ENCODE results near the gene CHKA.

Gene CHKA

DNA sequence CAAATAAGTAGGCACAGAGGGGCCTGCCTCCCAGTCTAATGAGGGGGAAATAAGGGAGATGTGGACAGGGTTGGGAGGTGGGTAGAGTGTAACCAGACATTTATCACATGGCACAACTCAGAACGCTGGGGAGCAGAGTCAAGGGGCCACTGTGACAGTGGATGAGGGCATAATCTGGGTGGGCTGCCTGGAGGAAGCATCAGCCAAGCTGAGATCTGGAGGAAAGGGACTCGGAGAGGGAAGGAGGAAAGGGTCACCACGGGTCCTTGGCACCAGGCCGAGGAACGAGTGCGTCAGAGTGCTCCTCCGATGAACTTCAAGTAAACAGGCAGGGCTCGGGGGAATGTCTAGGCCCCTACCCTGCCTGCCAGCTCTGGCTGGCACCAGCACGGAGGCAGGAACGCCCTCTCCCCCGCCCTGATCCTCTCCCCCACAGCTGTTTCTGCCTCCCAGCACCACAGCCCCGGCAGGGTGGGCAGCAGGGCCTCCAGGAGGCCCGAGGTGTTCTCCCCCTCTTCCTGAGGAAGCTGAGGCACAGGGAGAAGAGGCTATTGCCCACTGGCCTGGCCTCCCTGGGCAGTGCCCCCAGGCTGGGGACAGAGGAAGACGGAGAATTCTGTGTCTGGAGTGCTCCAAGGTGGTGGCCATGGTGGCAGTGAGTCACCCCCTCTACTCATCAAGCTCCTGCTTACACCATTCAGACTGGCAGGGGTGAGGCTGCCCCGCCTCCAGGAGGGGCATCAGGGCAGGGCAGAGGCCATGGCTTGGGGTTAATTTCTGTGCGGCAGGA, 106.8 kb downstream of the CHKA start:
- TF ChIP-seq, protein P1, sequence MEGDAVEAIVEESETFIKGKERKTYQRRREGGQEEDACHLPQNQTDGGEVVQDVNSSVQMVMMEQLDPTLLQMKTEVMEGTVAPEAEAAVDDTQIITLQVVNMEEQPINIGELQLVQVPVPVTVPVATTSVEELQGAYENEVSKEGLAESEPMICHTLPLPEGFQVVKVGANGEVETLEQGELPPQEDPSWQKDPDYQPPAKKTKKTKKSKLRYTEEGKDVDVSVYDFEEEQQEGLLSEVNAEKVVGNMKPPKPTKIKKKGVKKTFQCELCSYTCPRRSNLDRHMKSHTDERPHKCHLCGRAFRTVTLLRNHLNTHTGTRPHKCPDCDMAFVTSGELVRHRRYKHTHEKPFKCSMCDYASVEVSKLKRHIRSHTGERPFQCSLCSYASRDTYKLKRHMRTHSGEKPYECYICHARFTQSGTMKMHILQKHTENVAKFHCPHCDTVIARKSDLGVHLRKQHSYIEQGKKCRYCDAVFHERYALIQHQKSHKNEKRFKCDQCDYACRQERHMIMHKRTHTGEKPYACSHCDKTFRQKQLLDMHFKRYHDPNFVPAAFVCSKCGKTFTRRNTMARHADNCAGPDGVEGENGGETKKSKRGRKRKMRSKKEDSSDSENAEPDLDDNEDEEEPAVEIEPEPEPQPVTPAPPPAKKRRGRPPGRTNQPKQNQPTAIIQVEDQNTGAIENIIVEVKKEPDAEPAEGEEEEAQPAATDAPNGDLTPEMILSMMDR (IDR thresholded peaks at IDR 0.05; ENCODE audit: borderline replicate concordance, control extremely low read depth, extremely low read depth, insufficient read depth, missing control alignments), result no peak
- in situ Hi-C loops (cut with MboI; ENCODE audit: low sequenced_read_pairs, unreplicated experiment), result no loop called here
- DNase-seq (ENCODE audit: low spot score), result no peak

DNA sequence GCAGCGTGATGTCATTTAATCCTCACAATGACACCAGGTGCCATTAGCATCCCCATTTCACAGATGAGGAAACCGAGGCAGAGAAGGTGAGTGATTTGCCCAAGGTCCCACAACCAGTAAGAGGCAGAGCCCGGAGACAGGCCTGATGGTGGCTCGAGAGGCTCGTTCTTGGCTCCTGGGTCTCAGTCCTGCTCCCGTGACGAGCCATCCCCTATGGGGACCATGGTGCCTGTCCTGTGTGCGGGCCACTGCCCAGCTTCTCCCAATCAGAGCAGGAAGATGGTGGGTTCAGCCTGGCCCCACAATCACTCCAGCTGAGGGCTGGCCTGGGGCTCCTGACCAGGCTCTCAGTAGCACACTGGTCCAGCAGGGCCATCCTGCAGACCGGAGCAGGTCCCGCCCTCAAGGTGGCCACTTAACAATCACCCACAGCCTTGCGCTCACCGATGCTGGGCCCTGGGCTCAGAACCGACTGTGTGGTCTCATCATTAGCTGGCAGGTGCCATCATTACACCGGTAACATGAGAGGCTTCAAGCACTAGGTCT, 107.5 kb downstream of the CHKA start:
- in situ Hi-C loops (cut with MboI; ENCODE audit: low sequenced_read_pairs, unreplicated experiment), result no loop called here
- no peak for DNase-seq (ENCODE audit: low spot score)
- TF ChIP-seq, protein P1 (IDR thresholded peaks at IDR 0.05; ENCODE audit: borderline replicate concordance, control extremely low read depth, extremely low read depth, insufficient read depth, missing control alignments), result no peak

DNA sequence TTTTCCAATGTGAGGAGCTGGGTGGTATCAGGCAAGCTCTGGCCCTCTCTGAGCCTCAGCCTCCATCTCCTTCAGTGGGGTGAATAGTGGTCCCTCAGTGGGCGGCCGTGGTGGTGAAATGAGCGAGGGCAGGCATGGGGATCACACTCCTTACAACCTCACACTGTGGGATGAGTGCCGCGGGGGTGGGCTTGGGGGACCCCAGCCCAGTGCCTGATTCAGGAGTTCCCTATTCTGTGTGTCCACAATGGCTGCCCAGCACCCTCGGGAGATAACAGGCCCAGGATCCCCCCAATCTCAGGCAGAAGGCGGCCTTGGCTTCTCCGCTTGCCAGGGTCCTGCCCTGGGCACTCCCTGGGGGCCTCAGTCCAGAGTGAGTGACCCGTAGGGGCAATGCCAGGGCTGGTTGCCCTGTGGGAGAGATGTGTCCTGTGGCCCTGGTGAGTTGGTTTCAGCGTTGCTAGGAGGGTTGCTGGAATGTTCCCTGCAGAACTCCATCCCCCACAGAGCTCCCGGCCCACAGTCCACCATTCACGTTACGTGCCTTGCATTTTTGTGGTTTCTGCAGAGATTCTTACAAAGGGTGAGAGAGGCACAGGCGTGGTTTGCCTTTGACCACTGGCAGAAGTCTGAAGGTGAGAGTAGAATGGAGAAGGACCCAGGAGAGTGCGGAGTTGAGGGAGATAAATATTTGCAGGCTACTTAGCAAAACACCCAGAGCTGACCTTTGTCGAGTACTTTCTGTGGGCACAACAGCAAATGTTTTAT, 108.2 kb downstream of the CHKA start:
- in situ Hi-C loops (cut with MboI; ENCODE audit: low sequenced_read_pairs, unreplicated experiment), result no loop called here
- DNase-seq (ENCODE audit: low spot score), result no peak
- TF ChIP-seq, protein P1 (IDR thresholded peaks at IDR 0.05; ENCODE audit: borderline replicate concordance, control extremely low read depth, extremely low read depth, insufficient read depth, missing control alignments), result no peak

- no peak for DNase-seq (ENCODE audit: low spot score)
- TF ChIP-seq, protein P1 (IDR thresholded peaks at IDR 0.05; ENCODE audit: borderline replicate concordance, control extremely low read depth, extremely low read depth, insufficient read depth, missing control alignments), result no peak
- in situ Hi-C loops (cut with MboI; ENCODE audit: low sequenced_read_pairs, unreplicated experiment), result no loop called here
Measured at GRCh38 chr11:68012044-68012842, 108.9 kb downstream of the CHKA start.

DNA sequence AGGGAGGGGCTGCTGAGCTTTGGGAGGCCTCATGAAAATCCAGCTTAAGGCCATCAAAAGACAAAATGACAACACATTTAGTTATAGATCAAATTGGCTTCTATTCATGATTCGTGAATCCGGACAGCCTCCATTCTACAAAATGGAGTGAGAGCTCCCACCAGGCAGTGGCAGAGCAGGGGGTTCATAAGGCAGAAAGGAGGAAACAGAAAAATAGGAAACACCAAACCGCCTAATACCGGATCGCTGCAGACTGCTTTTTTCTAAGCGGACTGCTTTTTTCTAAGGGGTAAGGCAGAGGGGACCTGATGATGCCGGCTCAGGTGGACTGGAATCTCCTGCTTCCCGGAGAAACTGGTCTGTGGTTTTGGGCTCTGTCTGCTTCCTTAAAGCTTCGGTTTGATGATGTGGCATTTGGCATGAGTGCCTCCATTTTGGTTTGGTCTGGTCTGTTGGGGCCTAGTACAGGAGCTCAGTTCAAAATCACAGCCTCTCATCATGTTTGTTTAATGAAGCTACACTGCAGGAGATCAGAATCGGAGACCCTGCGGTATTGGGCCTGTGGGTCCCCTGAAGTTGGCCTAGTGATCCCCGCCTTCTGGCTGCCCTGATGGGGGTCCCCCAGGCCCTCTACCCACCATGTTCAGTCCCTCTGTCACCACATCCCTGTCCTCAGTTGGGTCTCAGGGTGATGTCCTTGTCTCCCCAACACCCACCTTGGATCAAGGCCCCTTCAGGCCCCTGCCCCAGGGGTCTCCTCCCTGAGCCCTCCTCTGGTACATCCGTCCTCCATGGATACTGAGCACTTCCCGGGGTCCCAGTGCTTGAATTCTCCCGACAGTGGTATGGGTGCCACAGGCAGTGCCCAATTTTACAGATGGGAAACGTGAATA, 109.9 kb downstream of the CHKA start:
- DNase-seq (ENCODE audit: low spot score), result no peak
- in situ Hi-C loops (cut with MboI; ENCODE audit: low sequenced_read_pairs, unreplicated experiment), result no loop called here
- TF ChIP-seq, protein P1 (IDR thresholded peaks at IDR 0.05; ENCODE audit: borderline replicate concordance, control extremely low read depth, extremely low read depth, insufficient read depth, missing control alignments), result no peak
